Stimulated activated CD4-positive, alpha-beta T cell treated with anti-CD3 and anti-CD28 coated beads, Interleukin-15, amount 100 ng/mL, for 24 hours (primary cell): ENCODE measurements around the gene SLC25A47.
"Not testable (repeated sequence)": the region's sequence is repeated elsewhere in the genome, so short reads cannot be mapped to it uniquely, and the experiment has no call there.

Experiments
- DNase-seq: peaks from one replicate; pipeline ENCODE4 v3.0.0-alpha.2; 2020

SLC25A47 gene, protein sequence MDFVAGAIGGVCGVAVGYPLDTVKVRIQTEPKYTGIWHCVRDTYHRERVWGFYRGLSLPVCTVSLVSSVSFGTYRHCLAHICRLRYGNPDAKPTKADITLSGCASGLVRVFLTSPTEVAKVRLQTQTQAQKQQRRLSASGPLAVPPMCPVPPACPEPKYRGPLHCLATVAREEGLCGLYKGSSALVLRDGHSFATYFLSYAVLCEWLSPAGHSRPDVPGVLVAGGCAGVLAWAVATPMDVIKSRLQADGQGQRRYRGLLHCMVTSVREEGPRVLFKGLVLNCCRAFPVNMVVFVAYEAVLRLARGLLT

DNA sequence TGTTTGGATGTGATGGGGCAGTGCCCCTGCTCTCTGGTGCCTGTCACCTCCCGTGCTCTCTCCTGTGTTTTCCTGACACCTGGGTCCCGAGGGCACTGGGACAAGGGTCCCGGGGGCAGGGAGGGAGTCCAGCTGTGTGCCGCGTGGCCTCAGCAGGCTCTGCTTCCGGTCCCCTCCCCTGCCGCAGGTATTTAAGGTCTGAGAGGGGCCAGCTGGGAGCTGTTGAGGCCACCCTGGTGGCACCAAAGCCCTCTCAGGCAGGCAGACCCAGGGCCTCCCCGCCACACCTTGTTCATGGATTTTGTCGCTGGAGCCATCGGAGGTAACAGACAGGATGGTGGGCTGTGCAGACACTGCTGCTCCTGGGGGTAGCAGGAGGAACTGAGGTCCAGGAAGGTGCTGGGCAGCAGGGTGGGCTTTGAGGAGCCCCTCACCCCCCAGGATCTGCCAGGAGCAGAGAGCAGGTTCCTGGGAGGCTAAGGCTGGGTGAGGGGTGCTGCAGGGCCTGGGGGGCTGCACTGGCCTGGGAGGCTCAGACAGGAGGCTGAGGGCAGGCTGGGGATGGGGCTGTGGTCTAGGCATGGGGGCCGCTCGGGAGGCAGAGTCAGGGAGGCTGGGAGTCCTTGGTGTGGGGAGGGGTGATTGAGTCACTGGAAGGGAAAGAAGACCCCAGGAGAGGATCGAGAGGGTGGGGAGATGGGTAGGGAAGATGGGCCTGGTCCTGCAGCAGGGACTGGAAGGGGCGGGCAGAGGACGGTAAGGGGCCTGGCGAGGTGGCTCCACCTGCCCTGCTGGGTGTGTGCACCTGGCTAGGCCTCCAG, at the start of gene SLC25A47:
Gene SLC25A47 (plus strand): TSS at position 219 of the 821 bp plus-strand sequence. CDS start 76 bp downstream, at position 295.
- no peak for DNase-seq

DNA sequence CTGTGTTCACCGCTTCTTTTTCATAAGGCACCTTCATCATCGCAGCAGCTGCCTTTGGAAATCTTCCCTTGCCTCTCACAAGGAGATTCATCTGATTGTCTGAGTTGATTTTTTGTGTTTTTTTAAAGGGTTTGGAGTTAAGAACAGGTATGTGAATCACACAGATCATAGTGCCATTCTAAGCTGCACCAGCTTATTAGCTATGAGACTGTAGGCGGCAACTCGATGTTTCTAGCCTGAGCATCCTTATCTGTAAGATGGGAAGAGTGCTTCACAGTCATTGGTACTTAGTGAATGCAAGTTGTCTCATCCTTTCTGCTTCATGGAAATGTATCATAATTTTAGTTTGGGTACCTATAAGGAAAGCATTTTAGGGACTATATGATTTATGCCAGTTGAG, 48.9 kb upstream of the SLC25A47 start:
- DNase-seq, result no peak

DNA sequence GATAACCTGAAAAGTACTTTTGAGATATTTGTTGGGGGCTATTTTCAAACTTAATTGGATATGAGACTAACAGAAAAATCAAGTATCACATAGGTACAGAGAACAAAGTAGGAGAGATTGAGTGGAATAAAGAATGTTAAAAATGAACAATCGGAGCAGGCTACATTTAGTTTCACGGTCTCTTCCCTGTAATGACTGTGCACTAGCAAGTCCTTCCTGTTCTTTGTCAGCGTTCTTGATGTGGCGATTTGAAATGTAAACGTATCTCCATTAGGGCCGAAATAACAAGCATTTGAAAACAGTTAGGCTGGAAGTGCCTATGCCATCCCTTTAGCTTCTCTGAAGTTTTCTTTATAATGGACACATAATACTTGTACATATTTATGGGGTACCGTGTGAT, 47.9 kb upstream of the SLC25A47 start:
- no peak for DNase-seq

DNA sequence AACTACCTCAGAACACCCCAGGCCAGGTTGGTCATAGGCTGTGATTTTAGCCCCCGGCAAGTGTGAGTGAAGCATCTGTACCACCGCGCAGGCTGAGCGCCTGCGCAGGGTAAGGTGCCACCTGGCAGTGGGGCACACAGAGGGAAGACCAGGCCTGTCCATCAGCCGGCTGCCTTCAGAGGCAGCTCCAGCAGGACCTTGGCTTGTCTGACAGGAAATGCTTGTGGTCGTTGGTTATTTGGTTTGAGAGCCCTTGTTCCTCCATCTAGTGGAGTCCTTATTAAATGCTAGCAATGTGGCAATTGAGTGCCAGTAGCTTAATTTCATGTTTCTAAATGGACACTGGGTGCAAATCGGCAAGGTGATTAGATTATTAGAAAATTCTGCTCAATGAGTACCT, 44.4 kb upstream of the SLC25A47 start:
- no peak for DNase-seq

DNA sequence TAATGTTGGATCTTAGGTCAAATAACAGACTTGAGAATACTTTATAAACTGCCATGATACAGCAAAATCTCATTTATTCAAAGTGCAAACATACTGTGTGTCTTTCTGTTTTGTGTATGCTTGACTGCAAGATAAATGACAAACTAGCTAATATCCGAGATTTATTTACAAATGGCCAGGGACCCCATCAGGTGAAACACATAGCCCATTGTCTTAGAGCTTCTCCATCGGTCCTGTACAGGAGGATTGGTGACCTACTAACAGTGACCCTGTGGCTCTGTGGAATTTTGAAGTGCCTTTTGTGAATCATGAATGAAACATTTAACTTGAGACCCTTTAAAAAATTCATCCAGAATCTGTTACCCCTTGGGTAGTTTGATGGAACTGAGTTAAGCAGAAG, 44.0 kb upstream of the SLC25A47 start:
- no peak for DNase-seq

DNA sequence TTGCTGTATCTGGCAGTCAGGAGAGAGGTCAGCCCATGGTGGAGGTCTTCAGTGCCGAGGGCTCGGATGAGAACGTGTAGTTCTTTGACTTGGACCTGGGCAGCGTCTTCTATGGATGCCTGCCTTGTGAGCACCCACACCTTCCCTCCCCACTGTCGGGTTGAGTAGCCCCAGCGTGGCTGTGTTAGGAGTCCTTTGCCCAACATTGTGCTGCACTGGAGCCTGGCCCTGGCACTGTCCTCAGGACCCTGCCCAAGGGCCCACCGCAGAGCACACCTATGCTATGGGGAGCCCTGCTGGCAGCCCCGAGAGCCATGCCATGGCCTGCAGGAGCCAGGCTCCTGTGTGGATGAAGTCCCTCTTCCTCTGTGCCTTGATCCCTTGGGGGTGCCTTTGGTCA, 43.6 kb upstream of the SLC25A47 start:
- no peak for DNase-seq

DNA sequence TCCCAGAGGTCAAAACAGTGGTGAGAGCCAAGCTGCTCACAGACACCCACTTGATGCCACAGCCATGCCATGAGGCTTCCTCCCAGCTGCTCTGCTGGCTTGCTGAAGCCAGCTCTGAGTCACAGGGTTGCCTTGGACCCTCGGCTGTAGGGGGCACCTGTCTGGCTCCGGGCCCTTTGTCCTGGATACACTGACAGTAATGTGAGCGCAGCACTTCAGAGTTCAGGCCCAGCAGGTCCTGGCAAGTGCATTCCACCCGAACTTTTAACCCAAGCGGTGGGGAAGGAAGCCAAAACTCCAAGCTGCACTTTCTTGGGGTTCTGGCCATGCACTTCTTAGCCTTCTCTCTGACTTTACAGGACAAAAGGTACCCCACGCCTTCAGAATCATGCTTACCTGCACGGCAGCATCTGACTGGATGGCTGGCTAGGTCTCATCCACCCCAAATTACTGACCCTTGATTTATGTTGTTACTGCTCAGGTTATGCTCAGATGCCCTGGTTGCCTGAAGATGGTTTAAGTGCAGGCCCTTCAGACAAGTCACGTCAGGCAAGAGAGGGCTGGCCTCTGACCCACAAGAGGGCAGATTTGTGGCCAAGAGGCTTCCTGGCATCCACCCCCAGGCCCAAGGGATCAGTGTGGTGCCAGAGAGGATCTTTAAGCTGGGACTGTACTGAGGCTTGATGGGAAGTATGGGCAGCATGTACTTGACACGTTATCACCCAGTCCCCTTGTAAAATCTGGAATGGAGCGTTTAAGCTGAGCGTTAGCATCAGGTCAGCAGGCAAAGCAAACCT, 41.7 kb upstream of the SLC25A47 start:
- DNase-seq, result no peak

DNA sequence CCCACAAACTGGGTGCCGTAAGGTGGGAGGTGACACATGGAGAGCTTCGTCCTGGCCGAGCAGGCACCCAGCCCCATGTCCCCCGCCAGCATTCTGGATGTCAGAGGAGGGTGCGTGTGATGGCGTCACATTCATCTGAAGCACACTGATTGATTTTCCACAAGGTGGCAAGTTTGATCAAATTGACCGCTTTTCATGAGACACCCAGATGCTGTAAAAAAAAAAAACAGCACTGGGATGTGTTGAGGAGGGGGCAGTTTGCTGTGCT, 41.1 kb upstream of the SLC25A47 start:
- no peak for DNase-seq

DNA sequence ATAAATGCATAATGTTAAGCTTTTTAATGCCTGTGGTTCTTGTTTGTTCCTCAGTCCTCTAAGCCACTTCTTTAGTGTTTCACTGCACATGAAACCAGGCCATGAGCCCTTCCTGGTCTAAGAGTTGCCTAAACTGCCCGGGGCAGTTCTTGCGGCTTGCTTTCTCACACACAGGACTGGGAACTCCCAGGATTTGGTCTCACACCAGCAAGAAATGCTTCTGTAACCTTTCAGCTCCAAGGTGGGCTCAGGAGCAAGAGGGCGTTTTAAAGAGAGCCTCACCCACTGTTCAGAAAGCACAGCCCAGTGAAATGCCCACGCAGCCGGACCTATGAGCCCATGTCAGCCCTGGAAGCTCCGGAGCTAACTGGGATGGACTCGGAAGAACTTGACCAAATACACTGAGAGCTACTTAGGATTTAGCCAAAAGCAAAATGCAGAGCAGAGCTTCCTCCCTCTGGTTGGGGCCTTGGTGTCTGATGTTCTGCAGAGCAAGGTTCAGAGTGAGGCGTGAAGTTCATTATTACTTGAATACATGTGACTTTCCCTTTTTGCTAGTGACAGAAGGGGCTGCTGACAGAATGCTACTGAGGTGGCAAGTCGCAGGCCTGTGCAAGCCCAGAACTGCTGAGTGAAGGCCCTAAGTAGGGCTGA, 40.2 kb upstream of the SLC25A47 start:
- no peak for DNase-seq

DNA sequence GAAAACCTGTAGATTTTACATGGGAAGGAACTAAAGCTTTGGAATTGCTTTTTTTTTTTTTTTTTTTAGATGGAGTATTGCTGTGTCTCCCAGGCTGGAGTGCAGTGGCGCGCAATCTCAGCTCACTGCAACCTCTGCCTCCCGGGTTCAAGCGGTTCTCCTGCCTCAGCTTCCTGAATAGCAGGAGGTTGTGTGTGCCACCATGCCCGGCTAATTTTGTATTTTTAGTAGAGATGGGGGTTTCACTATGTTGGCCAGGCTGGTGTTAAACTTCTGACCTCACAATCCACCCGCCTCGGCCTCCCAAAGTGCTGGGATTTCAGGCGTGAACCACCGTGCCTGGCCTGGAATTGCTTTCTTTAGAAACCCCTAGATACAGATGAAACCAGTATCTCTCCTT, 39.7 kb upstream of the SLC25A47 start:
- DNase-seq, result not testable (repeated sequence)

DNA sequence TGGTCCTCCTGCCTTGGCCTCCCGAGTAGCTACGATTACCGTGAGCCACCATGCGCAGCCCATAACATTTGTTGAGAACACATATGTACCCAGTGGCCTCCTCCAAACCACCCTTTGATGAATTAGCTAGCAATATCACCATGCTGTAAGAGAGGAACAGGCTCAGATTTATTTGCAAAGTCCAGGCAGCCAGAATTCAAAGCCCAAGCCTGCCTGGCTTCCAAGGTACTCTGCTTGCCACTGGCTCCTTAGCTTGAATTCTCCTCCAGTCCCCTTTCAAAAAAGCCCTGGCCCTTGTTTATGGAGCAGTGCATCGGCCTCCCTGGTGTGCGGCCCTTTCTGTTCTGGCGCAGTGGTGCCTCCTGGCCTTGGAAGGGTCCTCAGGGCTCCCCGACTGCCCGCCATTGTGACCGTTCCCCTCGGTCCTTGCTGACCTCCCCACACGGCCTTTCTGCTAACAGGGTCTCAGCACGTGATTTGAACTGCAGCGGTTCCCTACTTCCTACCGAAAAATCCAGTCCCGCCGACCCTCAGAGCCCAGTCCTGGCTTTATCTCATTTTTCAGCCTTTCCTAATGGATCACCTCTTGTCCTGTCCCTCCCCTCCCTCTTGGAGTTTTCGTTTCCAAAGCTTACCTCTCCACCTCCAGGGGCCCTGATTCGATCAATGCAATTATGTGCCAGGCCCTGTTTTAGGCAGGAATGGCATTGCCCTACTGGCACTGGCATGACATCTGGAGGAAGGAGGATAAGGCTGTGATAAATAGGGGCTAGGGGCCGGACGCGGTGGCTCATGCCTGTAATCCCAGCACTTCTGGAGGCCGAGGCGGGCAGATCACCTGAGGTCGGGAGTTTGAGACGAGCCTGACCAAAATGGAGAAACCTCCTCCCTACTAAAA, 38.9 kb upstream of the SLC25A47 start:
- no peak for DNase-seq

DNA sequence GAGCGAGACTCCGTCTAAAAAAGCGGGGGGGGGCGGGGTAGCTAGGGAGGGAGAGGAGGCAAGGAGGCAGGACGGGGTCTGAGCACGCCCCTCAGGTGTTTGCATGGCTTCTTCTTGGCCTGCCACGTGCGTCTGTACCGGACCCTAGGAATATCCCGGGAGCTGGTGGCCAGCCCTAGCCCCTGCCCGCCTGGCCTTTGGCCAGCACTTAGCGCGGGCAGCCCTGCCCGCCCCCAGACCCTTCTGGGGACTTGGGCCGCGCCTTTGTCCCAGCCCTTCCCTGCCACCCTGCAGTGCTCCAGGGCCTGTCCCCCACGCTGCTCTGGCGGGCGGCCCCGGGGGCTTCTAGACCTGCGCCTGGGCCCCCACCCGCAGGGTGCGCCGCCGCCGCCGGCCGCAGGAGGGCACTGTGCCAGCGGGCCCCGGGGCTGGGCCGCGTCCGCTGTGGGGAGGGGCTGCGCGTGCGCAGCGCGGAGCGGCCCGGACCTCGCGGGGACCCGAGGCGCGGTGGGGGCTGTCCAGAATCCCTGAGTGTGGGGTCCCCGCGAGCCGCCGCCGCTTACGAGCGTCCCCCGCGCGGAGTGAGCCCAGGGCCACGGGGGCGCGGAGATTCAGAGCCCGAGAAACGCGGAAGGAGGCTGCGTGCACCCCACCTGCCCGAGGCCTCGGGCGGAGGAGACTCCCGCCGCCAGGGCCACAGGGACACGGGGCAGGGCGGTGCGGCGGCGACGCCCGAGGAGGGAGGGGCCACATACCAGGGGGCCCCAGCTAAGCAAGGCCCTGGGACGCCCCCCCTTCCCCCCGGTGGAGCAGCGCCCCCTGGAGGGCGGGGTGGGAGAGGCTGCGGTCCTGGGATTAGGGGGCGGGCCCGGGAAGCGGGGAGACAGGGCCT, 37.9 kb upstream of the SLC25A47 start:
- peak; percentile 83 for DNase-seq

DNA sequence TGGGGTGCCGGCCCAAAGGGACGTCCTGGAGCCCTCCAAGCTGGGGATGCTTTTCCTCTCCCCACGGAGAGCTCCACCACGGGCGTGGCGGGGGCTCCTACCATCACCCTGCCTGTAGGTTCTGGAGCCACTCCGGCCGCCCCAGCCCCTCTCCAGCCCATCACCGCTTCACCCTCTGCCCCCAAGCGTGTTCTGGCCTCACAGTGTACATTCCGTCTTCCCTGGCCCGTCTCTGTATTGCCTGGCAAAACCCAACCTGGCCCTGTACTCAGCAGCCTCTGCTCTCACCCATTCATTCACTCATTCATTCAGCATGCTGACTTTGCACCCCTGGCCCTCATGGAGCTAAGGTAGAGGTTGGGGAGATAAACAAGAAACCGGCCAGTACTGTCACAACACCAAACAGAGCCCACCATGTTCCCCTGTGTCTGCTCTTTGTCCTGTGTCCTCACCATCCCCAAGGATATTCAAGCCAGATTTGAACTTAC, 37.2 kb upstream of the SLC25A47 start:
- DNase-seq, result no peak

DNA sequence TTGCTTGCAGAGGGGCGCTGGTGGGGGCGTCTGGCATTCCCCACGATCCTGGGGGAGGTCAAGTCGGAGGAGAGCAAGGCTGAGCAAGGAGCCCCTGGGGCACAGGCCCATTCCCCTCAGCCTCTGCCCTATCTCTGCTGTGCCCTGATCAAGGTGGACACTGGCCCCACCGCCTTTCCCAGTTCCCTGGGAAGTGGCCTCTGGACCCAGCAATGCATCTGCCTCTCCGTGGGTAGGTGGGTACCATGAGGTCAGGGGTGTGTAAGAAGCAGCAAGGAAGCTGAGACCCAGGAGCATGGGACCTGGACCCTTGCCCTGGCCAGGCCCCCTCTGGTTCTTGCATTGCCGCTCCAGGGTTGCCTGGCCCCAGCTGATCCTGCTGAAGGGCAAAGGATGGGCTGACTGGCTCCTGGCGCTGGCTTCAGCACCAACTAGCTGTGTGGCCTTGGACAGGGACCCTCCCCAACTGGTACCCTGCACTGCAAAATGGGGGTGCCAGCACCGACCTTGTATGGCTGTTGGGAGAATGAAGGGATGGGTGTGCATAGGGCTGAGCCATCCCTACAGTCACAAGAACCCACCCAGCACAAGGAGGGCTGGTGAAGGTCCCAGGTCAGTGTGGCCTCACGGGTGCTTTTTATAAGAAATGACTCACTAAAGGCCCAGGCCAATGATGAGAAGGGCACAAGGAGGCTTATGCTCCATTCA, 36.5 kb upstream of the SLC25A47 start:
- no peak for DNase-seq

DNA sequence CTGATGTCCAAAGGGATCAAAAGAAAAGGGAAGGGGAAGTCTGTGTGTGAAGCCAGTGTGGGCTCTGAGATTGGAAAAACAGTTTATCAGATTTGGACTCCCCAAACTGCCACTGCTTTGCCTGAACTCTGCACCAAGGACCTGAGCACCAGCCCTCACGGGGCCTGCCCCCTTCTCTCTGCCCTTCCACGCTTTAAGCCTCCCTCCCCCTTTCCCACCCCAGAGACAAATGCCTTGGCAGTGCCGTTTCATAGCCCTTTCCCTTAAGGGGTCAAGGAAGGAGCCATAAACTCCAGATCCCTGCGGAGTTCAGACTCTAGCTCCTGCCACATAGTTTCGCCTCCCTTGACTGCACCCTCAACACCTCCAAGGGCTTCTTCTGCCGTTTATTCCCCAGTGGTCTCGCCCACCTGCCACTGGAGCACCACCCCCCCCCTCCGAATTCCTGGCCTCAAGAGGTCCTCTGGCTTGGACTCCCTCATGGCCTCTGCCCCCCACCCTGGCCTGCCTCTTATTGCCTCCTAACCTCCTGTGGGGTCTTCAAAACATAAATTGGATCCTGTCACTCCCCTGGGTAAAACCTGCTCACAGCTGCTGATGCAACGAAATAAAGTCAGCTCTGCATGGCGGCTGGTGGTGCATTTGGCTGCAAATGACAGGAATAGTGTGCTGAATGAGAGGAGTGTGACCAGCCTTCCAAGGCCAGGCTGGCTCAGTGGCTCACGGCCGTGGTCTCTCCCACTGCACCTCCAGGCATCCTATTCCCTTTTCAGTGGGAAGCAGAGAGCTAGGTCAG, 35.7 kb upstream of the SLC25A47 start:
- no peak for DNase-seq

DNA sequence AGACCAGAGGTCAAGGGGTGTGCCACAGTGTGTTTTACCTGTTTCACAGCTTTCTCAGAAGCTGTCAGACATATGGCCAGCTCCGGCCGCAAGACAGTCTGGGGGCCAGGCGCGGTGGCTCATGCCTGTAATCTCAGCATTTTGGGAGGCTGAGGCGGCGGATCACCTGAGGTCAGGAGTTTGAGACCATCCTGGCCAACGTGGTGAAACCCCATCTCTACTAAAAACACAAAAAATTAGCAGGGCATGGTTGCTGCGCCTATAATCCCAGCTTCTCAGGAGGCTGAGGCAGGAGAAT, 35.2 kb upstream of the SLC25A47 start:
- DNase-seq, result not testable (repeated sequence)

DNA sequence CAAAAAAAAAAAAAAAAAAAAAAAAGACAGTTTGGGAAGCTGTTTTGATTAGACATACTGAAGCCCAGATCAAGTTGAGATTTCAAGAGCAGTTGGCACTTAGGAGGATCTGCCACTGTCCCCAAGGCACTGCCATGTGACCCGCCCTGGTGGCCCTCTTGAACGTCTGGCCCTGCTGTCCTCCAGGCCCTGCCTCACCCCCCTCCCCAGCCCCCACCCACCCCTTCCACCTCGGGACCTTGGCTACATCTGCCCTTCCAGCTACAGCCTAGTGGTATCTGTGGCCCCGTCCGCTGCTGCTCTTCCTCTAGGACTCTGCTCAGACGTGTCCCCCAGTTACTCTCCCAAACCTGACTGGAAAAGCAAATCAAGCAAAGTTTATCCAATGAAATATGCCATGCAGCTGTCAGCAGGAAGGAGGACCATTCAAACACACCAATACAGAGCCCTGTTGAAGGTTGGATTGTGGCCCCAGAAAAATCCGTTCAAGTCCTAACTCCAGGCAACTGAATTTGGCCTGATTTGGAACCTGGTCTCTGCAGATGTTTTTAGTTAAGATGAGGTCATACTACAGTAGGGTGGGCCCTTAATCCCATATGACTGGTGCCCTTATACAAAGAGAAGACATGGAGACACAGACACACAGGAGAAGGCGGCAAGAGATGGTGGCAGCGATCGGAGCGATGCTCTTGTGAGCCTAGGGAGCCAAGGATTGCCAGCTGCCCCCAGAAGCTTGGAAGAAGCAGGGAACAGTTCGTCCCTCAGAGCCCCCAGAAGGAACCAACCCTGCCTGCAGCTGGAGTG, 34.6 kb upstream of the SLC25A47 start:
- DNase-seq, result no peak

DNA sequence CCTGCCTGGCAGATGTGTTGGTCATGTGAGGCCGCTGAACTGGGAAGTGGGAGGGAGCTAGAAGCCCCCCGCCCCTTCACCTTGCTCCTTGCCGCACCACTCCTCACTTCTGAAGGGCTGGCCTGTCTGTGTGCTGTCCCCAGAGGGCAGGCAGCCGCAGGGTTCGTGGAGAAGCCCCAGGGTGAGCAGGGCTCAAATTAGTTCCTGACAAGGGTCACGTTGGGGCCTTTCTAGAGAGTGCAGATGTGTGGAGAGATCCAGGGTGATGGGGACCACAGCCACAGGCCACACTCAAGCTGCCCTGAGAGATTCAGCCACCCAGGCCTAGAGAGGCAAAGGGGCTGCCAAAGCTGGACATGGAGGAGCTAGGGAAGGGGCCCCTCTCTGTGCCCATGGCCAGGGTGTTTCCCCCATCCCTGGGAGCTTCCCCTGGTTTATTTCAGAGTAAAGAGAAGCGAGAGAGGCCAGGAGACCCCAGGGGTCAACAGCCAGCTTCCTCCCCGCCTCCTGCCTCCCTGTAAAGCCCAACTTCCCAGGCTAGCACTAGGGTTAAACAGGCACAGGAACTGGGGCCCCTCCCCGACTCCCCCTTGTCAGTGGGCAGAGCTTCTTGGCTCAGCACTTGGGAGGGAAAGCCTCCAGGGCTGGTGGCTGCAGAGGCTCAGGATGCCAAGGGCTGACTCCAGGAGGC, 33.1 kb upstream of the SLC25A47 start:
- no peak for DNase-seq
